ENCODE results near the gene GIT2.

GIT2 gene

DNA sequence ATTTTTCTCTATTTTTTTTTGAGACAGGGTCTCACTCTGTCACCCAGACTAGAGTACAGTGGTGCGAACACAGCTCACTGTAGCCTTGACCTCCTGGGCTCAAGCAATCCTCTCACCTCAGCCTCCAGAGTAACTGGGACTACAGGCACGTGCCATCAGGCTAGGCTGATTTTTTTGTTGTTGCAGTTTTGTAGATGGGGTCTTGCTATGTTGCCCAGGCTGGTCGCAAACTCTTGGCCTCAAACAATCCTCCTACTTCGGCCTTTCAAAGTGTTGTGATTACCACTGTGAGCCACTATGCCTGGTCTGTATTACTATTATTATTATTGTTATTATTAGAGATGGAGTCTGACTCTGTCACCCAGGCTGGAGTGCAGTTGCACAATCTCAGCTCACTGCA lies 23.3 kb downstream of the GIT2 start:
- DNase-seq, result no peak

DNA sequence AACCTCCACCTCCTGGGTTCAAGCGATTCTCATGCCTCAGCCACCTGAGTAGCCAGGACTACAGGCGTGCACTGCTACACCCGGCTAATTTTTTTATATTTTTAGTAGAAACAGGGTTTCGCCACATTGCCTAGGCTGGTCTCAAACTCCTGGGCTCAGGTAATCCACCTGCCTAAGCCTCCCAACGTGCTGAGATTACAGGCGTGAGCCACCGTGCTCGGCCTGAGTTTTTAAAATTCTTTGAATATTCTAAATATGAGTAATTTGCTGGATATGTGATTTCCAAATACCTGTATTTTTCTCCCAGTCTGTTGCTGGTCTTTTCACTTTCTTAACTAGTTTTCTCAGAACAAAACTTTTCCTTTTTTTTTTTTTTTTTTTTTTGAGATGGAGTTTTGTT lies 27.4 kb downstream of the GIT2 start:
- no peak for DNase-seq

DNA sequence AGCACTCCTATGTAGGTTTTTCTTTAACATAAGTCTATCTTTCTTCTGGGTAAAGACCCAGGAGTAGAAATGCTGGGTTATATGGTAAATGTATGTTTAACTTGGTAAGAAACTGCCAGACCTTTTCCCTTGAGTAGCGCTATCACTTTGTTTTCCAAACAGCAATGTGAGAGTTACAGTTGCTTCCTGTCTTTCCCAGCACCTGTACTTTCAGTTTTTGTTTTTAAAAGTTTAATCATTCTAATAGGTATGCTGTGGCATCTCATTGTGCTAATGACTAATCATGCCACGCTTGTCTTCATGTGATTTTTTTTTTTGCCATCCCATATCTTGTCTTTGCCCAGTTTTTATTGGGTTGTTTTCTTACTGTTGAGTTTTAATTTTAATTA lies 28.1 kb downstream of the GIT2 start:
- DNase-seq, result no peak

DNA sequence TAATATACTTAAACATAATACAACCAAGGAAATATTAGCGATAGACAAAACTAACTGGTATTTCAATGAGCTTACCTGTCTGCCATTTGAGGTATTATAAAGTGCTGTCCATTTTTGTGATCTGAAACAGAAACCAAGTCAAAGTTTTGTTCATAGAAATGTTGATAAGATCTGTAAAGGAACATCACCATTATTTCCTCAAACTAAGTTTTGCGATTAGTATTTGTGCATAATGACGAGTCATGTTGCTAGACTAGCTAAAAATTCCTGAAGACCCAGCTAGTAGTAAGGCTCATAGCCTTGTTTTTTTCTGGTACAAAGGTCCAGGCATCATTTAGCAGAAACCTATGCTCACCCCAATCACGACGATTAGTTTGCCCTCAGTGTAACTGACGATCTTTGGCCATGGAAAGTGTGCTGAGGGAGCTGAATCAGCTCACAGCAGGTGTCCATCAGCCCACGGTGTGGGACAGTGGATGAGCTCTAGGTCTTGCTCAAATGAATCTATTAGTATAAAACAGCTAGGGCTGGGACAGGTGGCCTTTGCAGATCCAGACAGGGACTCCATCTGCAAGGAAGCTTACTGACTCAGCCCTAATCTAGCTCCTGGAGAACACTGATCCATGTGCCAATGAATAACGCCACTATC lies 28.7 kb downstream of the GIT2 start:
- DNase-seq, result no peak

DNA sequence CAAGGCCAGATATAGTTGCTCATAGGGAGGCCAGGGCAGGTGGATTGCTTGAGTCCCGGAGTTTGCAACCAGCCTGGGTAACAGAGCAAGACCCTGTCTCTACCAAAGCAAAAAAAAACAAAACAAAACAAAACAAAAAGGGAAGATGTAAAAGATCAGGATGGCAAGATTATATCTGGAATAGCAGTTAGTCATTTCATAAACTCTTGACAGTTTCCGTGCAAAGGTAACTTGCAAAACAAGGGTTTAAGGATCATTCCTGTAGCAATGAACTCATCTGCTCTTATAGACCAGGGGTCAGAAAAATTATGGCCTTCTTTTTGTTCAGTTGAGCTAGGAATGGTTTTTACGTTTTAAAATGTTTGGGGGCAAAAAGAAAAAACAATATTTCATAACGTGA lies 29.6 kb downstream of the GIT2 start:
- no peak for DNase-seq

DNA sequence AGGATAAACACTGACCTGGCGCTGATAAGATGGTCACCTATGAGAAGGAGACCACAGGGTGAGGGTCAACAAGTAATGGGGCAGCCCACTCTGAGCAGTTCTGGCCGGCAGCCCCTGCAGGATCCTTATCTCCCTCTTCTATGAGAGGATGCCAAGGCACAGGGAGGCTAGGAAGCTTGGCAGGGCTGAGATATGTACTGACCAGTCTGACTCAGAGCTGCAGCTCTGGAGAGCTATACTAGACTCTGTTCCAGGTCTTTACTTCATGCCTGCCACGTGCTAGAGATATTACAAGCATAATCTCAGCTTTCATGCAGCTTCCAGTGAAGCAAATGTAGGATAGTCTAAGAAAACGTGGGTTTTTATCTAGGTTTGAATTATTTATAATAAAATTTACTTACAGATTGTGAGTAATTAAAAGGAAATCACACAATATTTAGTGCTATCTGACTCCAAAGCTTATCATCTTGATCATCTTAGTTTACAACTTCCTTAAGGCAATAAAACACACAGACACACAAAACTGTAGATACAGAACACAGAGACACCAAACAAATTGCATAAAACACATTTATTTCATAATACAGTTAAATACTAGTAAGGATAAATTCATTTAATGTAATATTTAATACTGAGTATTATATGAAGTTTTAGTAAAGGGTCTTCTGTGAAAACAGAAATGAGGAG lies 32.3 kb downstream of the GIT2 start:
- no peak for DNase-seq

DNA sequence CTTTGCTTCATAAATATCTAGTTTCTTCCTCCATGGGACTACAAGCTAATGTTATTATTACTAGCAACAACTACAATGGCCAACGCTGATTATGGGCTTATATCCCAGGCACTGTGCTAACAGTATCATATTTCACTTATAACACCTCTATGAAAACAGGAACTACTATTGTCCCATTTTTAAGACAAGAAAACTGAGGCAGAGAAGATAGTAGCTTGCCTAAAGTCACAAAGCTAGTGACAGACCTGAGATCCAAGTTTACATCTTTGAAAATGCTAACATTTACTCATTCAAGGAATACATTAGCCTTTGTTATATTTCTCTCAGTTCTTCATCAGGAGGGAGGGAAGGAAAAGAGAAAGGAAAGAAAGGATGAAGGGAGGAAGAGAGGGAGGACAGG lies 32.8 kb downstream of the GIT2 start:
- no peak for DNase-seq

DNA sequence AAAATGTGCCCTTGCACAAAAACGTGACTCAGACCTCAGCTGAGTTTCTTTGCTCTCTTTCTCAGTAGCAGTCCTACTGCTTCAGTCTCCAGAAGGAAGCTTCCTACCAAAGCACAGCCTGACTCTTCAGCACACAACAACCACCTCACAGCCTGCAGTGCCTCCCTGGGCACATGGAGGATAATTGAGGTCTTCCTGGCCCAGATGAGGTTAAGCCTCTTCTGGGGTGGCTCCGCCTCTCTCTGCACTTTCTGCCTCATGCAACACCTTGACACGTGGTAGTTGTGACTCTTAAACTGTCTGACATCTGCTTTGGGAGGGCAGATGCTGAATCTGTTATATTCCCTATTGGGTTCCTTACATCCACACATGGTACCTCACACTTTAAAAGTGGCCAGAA lies 33.8 kb downstream of the GIT2 start:
- DNase-seq, result no peak

DNA sequence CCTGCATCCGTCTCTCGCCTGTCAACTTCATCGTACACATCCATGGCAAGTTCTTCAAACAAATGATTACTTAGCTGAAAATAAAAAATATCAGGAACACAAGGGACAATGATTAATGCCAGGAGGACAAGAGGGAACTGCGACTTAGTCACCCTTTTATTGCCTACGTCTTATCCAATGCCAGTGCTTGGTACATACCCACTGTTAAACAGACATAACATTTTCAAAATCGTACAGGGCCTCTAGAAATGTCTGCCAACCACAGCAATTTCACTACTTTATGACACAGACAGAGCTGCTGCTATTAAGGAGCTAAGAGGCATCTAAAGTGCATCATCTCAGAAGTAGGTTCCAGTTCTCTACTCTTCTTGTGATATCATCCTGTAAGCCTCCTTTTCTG lies 34.6 kb downstream of the GIT2 start:
- DNase-seq, result no peak

DNA sequence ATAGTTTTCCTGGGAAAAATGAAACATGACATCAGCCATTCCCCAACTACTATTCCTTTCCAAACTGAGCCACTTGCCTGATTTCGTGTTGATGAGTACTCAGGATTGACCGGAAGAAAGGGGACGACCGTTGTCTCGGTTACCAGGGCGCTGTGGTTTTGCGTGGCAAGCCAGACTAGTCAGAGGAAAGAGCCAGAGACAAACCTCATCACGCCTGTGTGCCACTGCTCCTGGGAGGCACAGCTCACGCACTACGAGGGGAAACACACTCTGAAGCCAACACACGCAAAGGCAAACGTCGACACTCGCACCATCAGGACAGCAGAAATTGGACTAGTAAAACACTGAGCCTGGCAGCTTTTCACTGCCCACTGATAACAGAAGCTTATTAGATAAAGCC lies 35.0 kb downstream of the GIT2 start:
- no peak for DNase-seq

DNA sequence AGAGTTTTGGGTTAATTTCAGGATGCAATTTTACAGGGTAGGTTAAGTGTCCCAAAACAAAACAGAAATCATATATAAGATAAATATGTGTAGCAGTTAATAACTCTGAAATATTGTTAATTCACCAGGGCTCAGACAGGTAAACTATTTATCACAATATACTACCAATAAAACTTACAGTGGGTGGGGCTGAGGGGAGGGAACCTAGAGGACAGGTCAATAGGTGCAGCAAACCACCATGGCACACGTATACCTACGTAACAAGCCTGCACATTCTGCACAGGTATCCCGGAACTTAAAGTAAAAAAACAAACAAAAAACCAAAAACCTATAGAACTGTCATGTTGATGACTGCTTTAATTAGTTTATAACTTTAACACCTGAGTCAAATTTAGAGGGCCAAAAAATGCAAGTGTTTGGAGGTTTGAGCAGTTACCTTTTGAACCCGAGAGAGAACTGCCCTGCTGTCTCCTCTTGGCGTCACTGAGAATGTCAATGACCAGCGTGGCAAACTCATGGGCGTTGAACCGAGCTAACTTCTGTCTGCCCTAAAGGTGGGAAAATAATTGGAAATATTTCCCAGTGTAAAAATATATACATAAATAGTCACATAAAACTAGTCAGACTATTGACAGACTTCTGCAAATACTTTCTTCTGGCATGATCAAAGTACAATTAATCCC lies 36.6 kb downstream of the GIT2 start:
- no peak for DNase-seq

DNA sequence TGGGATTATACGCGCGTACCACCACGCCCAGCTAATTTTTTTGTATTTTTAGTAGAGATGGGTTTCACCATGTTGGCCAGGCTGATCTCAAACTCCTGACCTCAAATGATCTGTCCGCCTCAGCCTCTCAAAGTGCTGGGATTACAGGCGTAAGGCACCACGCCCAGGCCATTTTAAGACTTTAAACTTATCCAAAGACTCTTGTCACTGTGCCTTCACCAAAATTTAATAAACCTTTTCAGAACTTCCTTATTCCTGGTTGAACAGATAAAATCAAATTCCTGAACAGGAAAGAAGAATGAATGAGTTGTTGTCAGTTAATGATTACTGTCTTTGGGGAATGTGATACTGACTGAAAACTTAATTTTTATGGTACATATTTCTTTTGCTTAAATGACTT lies 37.8 kb downstream of the GIT2 start:
- DNase-seq, result no peak

DNA sequence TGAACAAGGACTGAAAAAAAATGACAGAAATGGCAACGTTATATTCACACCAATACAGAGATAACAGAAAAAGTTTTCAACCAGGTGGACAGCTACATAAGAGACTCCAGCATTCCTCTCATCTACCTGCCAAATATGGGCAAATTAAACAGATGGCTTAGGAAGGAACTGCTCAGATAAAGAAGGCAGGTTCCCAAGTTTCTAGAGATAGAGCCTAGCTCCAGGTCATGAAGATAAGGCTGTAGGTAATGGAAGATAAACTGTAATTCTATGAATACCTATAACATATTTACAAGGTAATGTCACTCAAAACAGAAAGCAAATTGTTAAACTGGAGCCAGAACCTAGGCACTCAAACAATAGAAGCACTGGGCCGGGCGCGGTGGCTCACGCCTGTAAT lies 42.5 kb downstream of the GIT2 start:
- no peak for DNase-seq

DNA sequence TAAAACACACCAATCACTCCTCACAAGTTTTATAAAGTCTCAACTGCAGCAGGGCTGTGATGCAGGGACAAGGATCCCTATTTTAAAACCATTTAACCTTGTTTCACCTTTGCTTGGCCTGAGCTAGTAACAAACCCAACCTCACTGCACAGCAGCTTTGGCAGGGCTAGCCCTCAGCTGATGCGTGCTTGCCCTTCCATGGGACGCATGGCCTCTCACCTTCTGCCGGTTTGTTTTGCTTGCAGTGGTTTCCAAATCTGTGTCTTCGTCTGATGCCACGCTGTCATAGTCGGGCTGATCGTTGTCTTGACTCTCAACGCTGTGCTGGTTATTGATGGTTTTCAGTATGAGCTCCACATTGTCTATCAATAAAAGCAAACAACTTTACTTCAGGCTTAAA lies 43.3 kb downstream of the GIT2 start:
- no peak for DNase-seq

DNA sequence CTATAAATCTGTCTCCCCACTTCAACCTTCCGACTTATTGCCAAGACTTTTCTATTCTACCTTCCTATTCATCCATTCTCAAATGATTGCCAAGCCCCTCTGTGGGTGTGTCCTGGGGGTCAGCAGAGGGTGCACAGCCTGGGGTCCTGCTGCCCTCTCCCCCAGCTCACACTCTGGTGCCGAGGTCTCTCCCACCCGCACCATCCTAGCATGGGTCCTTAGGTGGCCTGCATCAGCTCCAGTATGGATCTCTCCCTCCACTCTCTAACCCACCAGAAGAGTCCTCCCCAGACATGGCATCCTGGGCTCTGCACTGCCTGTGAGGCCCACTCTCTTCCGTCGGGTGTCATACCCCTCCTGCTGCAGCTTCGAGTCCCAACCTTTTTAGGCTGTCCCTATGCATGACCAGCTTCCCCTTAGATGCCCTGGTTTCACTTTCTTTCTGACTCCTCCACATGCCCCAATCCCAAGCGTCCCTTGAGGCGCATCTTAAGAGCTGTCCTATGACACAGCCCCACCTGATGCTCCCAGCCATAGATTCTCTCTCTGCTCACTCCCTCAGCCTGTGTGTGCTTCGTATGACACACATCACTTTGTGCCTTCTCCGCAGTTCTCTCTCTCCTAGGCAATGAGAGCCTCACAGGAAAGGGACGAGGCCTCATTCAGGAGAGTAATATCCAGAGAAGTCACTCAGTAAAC lies 43.9 kb downstream of the GIT2 start:
- no peak for DNase-seq

DNA sequence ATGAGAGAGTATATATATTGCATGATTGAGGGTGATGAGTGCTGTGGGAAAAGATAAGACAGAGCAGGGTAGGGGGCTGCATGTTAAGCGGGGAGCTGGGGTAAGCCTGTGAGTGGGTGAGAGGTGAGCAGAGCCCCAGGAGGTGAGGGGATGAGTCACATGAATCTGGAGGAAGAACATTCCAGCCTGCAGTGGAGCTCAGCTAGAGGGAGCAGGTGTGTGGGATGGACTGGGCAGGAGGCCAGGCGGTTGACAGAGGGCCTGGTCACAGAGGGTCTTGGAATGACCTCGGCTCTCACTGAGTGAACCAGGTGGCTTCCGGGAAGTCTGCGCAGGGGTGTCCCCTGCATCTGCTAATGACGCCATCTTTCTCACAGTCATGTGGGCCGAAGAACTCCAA lies 44.4 kb downstream of the GIT2 start:
- DNase-seq, result no peak

DNA sequence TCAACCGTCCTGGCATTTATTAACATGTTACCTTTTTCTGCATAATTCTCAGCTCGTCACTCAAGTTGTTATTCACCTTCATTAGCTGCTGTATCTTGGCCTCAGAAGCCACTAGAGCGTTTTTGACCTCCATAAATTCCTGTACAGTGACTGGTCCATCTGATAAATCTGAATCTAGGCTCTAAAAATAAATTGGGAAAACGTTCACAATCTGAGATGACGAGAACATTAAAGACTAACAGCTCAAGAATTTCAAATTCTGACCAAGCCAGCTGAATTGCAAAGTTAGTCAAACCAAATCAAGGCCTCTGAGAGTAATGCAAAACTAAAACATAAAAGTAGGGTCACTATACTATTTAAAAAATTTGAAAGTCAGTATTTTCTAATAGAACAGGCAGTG lies 45.0 kb downstream of the GIT2 start:
- DNase-seq, result no peak

DNA sequence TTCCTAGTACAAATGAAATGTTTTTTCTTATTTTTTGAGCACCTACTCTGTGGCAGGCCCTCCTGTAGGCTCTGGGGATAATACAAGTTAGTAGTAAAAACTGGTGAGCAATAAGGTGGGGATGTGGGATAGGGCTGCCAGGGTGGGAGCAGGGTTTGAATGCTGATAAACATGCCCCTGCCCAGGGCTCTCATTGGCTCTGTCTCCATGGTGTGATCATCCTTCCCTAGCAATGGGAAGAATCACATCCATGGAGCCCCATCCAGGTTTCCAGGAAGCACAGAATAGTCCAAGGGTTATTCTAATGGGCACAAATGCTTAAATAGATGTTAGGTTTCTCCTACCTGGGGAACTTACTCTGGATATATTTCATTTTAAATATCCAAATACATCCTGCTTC lies 45.5 kb downstream of the GIT2 start:
- no peak for DNase-seq

DNA sequence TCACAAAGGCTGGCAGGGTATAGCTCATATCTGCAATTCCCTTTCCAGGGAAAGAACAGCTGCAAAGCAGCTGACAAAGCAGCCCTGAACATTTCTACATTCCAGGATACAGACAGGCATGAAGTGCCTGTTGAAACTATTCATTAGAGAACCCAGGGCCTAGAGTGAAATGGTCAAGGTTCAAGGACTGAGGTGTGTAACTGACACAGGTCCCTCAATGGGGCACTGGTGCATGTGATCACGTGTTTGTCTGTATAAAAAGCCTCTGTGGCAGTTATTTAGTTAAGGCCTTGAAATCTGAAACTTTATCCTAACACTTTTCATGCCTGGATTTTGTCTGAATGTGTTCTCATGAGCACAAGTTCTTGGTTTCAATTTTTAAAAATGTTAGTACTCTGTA lies 47.1 kb downstream of the GIT2 start:
- DNase-seq, result no peak

DNA sequence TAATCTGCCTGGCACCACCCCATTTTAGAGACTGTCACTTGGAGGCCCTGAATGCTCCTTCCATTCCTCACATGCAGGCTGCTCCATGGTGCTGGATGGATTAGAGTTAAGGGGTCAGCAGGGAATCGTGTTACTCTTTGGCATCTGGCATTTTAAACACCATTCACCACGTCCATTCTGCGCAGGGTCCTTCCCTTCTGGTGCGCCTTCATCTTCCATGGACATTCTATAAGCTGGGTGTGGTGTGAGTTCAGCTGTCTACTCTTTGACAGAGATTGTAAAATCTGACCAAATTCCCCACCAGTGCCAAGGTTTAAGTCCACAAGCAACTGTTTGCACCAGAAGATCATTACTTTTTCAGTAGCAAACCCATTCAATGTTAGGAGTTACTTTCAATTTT lies 47.8 kb downstream of the GIT2 start:
- DNase-seq, result no peak

DNA sequence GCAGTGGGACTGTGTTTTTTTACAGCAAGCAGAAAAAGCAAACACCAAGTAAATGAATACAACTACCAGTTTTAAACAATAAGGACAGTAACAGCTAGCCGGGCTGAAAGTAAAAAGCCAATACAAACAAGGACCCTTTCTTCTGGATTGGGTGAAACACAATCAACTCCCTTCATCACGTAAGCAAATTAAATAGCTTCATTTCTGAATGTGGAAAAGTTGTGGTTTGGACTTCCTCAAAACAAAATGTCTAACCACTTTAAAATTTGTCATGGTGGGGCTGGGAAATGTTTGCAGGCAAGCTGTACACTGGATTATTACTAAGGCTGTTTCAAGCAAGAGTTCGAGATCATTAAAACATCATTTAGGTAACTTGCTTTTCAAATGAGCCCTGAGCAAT lies 48.6 kb downstream of the GIT2 start:
- DNase-seq, result no peak

DNA sequence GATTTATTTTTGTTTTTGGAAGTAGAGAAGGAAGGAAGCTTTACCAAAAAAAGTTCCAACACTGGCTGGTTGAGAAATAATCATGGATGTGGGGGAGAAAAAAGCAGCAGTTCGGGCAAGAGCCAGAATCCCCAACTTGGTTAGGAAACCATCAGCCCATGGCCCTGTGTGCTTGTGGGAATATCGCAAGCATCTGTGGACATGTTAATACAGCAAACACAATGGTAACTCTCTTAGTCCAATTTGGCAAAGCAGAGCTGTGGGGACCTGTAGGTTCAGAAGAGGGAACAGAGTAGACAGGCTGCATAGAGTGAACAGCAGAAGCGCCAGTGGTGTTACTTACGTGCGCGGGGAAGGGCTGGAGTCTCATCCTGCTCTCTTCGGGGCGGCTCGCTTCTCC lies 49.3 kb downstream of the GIT2 start:
- DNase-seq, result no peak

DNA sequence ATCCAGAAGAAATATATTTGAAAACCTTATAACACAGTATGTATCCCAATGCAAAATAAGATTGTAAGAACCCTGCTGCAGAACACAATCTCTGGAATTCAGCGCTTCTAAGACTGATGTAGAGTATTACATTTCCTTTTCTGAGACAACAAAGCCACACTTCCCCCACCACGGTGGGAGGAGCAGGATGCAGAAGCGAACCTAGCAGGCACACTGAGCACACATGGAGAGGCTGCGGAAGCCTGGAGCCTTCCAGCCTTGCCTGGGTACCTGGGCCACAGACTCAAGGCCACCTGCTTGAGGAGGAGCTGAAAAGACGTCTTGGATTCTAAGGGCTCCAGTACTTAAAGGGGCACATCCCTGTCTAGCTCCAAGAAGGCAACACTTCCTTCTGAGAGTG lies 49.7 kb downstream of the GIT2 start:
- no peak for DNase-seq
